Osteocyte (in vitro differentiated cells): ENCODE data around the gene THG1L. TPM values are rescaled to one million over a fixed set of nuclear protein-coding genes. Genes with fewer than 3 reads are reported as not detected.

Experiments used
- DNase-seq: peaks from one replicate; pipeline ENCODE4 v3.0.0; 2021; ENCODE audit warnings: mixed read lengths; ENCODE audit not compliant: unreplicated experiment; ENCODE audit errors: extremely low spot score
- H3K27ac Mint-ChIP-seq: one replicate; pipeline ENCODE4 v1.8.0; 2021; ENCODE audit warnings: mild to moderate bottlenecking, mixed read lengths; ENCODE audit not compliant: unreplicated experiment
- H3K27me3 Mint-ChIP-seq: one replicate; pipeline ENCODE4 v1.8.0; 2021; ENCODE audit warnings: mixed read lengths; ENCODE audit not compliant: unreplicated experiment
- H3K36me3 Mint-ChIP-seq: one replicate; pipeline ENCODE4 v1.8.0; 2021; ENCODE audit warnings: mixed read lengths; ENCODE audit not compliant: unreplicated experiment
- H3K4me1 Mint-ChIP-seq: one replicate; pipeline ENCODE4 v1.8.0; 2021; ENCODE audit warnings: mixed read lengths; ENCODE audit not compliant: unreplicated experiment
- H3K4me3 Mint-ChIP-seq: one replicate; pipeline ENCODE4 v1.8.0; 2021; ENCODE audit warnings: mild to moderate bottlenecking, moderate library complexity, mixed read lengths; ENCODE audit not compliant: unreplicated experiment
- H3K9me3 Mint-ChIP-seq: one replicate; pipeline ENCODE4 v1.8.0; 2021; ENCODE audit warnings: mixed read lengths; ENCODE audit not compliant: unreplicated experiment
- CTCF ChIP-seq: fragments of 200-600 bp; sonication (generic); IDR thresholded peaks from 2 replicates; pipeline ENCODE4 v1.5.0; 2021; ENCODE audit warnings: antibody characterized with exemption, mild to moderate bottlenecking, moderate library complexity
- total RNA-seq: library from RNA; stranded (reverse); gene quantifications from 2 replicates; pipeline ENCODE4 v1.2.1, GENCODE V29; 2021

THG1L gene
- total RNA-seq, 1 donor from 2014 or later: 15.6 TPM

DNA sequence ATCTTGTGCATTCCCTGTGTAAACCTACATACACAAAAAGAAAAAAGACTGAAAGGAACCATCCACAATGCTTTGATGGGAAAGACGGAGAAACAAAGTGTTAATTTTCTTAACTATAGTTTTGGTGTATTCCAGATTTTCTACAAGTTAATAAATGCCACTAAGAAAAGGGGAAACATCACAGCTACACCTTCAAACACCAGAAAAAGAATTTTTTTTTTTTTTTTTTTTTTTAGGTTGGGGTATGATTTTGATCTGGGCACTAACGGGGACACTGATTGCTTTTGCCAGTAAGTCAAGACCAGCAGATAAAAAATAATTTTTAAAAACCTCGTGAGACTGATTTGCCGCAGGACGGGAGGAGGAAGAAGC lies 334 bp upstream of the THG1L start:
- DNase-seq: no peak
- Mint-ChIP-seq H3K36me3 (peaks cover 5% of the 10 kb centered on the region), H3K4me3 (peak overlapping the region; percentile 95), H3K27me3 (no peaks in the 10 kb centered on the region), H3K27ac (peak overlapping the region; percentile 100), H3K9me3 (no peaks in the 10 kb centered on the region), H3K4me1 (peaks cover 13% of the 10 kb centered on the region)
- no peak for TF ChIP-seq CTCF

- no peak for TF ChIP-seq CTCF
- DNase-seq: no peak
- H3K9me3 Mint-ChIP-seq: no peaks in the 10 kb centered on the region
- no peaks in the 10 kb centered on the region for H3K27me3 Mint-ChIP-seq
- peak overlapping the region; percentile 100 for H3K27ac Mint-ChIP-seq
- peaks cover 8% of the 10 kb centered on the region for H3K36me3 Mint-ChIP-seq
- peaks cover 13% of the 10 kb centered on the region for H3K4me1 Mint-ChIP-seq
- peak overlapping the region; percentile 95 for H3K4me3 Mint-ChIP-seq
Observed at GRCh38 chr5:157732130-157732514, 902 bp downstream of the THG1L start.

- peaks cover 10% of the 10 kb centered on the region for H3K36me3 Mint-ChIP-seq
- H3K27me3 Mint-ChIP-seq: no peaks in the 10 kb centered on the region
- H3K4me3 Mint-ChIP-seq: no peak overlapping the region
- no peaks in the 10 kb centered on the region for H3K9me3 Mint-ChIP-seq
- no peak overlapping the region for H3K27ac Mint-ChIP-seq
- no peak for TF ChIP-seq CTCF
- H3K4me1 Mint-ChIP-seq: peaks cover 13% of the 10 kb centered on the region
- peak; percentile 15 for DNase-seq
Observed at GRCh38 chr5:157732596-157733262, 1.5 kb downstream of the THG1L start.

GRCh38 chr5:157734436-157734835 lies 3.2 kb downstream of the THG1L start:
- Mint-ChIP-seq H3K4me3 (no peak overlapping the region), H3K9me3 (no peaks in the 10 kb centered on the region), H3K27ac (no peak overlapping the region), H3K36me3 (peaks cover 14% of the 10 kb centered on the region), H3K4me1 (peaks cover 13% of the 10 kb centered on the region), H3K27me3 (no peaks in the 10 kb centered on the region)
- no peak for DNase-seq
- no peak for TF ChIP-seq CTCF

- no peak overlapping the region for H3K4me3 Mint-ChIP-seq
- no peak overlapping the region for H3K27ac Mint-ChIP-seq
- H3K4me1 Mint-ChIP-seq: peaks cover 13% of the 10 kb centered on the region
- TF ChIP-seq CTCF: no peak
- no peaks in the 10 kb centered on the region for H3K27me3 Mint-ChIP-seq
- no peaks in the 10 kb centered on the region for H3K9me3 Mint-ChIP-seq
- no peak for DNase-seq
- H3K36me3 Mint-ChIP-seq: peaks cover 14% of the 10 kb centered on the region
Observed at GRCh38 chr5:157735991-157736390, 4.8 kb downstream of the THG1L start.
